Smooth muscle cell (in vitro differentiated cells): ENCODE results near the gene CELA1. TPM values are rescaled to one million over a fixed set of nuclear protein-coding genes. Genes with fewer than 3 reads are reported as not detected.

Experiments
- DNase-seq: peaks from one replicate; lab custom pipeline; 2025; ENCODE audit not compliant: unreplicated experiment; lab: John Stamatoyannopoulos, UW
- H2AFZ ChIP-seq: fragments of 200-600 bp; sonication (generic); 2 replicates; pipeline ENCODE4 v1.6.0; 2016; ENCODE audit warnings: antibody characterized with exemption, low read depth, mild to moderate bottlenecking
- H3F3A ChIP-seq: fragments of 200-600 bp; sonication (generic); 2 replicates; pipeline ENCODE4 v1.6.0; 2017; ENCODE audit warnings: antibody characterized with exemption, low read depth
- H3K27ac ChIP-seq: fragments of 200-600 bp; sonication (generic); 2 replicates; pipeline ENCODE4 v1.5.1; 2016; ENCODE audit warnings: low read depth, mild to moderate bottlenecking
- H3K27me3 ChIP-seq: fragments of 200-600 bp; sonication (generic); 2 replicates; pipeline ENCODE4 v1.6.1; 2016; ENCODE audit warnings: low read depth, mild to moderate bottlenecking
- H3K36me3 ChIP-seq: fragments of 200-600 bp; sonication (generic); 2 replicates; pipeline ENCODE4 v1.5.1; 2016; ENCODE audit warnings: low read depth
- H3K4me1 ChIP-seq: fragments of 200-600 bp; sonication (generic); 2 replicates; pipeline ENCODE4 v1.5.1; 2016; ENCODE audit warnings: low read depth
- H3K4me2 ChIP-seq: fragments of 200-600 bp; sonication (generic); 2 replicates; pipeline ENCODE4 v1.6.0; 2016; ENCODE audit warnings: mild to moderate bottlenecking
- H3K4me3 ChIP-seq: fragments of 200-600 bp; sonication (generic); 2 replicates; pipeline ENCODE4 v1.5.1; 2016; ENCODE audit warnings: mild to moderate bottlenecking
- H3K79me2 ChIP-seq: fragments of 200-600 bp; sonication (generic); 2 replicates; pipeline ENCODE4 v1.6.0; 2016; ENCODE audit warnings: low read depth, mild to moderate bottlenecking
- H3K9ac ChIP-seq: fragments of 200-600 bp; sonication (generic); 2 replicates; pipeline ENCODE4 v1.6.0; 2016; ENCODE audit warnings: low read depth
- H3K9me3 ChIP-seq: fragments of 200-600 bp; sonication (generic); replicated peaks from 2 replicates; pipeline ENCODE4 v1.5.1; 2016; ENCODE audit warnings: low read depth
- H4K20me1 ChIP-seq: fragments of 200-600 bp; sonication (generic); 2 replicates; pipeline ENCODE4 v1.6.0; 2016; ENCODE audit warnings: low read depth
- CTCF ChIP-seq: fragments of 200-600 bp; sonication (generic); IDR thresholded peaks from 2 replicates; pipeline ENCODE4 v1.5.1; 2017; ENCODE audit warnings: borderline replicate concordance, mild to moderate bottlenecking, antibody characterized with exemption; ENCODE audit not compliant: insufficient read depth, poor library complexity, severe bottlenecking
- WGBS: methylation state at CpG from one replicate; pipeline ENCODE4 v1.1.7; 2016; ENCODE audit warnings: low lambda C conversion rate; 5-methylcytosine and 5-hydroxymethylcytosine counted together
- polyA plus RNA-seq: library from polyadenylated mRNA; unstranded; fragments of >200 nt; fragmentation: Nextera tagmentation; extraction: Ambion mirVana; gene quantifications from 2 replicates; pipeline ENCODE4 v1.2.1, GENCODE V29; 2016
- total RNA-seq: library from RNA; depleted of rRNA; stranded (reverse); fragments of >200 nt; gene quantifications from 2 replicates; pipeline ENCODE4 v1.2.3, GENCODE V29; 2014

The CELA1 gene
- total and polyA plus RNA-seq, 2 experiments from 2014 or later = not detected

DNA sequence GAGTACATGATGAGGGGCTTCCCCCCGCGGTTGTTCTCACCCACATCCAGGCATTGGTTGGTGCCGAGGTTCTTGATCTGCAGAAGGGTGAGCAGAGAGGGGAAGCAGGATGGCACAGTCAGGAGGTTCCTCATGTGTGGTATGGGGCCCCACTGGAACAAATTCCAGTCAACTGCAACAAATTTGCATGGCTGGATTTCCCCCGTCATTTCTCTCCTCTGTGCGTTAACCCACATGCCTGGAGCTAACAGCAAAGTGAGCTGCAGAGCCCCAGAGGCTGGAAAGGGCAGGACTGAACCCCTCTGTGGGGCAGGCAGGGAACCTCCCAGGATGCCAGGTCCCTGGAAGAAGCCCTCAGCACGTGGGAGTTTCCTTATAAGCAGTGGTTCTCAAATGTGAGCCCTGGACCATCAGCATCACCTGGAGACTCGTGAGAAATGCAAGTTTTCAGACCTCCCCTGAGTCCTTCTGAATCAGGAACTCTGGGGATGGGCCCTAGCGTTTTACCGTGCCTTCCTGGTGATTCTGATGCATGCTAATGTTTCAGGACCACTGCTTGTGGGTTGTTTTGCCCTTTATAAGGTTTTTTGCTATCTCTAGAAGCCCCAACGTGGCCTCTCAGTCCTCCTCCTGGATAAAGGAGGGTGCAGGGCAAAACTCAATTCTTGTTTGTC lies 11.0 kb upstream of the CELA1 start:
- no peaks in the 10 kb centered on the region for H3K79me2 ChIP-seq
- H3K4me2 ChIP-seq = no peak overlapping the region
- no peak overlapping the region for H3K27ac ChIP-seq
- H3K9me3 ChIP-seq = no peaks in the 10 kb centered on the region
- no peaks in the 10 kb centered on the region for H3K27me3 ChIP-seq
- no peak for TF ChIP-seq CTCF
- no peak overlapping the region for H2AFZ ChIP-seq
- no peaks in the 10 kb centered on the region for H3K36me3 ChIP-seq
- no peak for DNase-seq
- H3K9ac ChIP-seq = no peak overlapping the region
- WGBS = 95% methylated on average over 10 of the region's 10 CpGs
- no peaks in the 10 kb centered on the region for H4K20me1 ChIP-seq
- H3F3A ChIP-seq = no peaks in the 10 kb centered on the region
- H3K4me1 ChIP-seq = no peaks in the 10 kb centered on the region
- H3K4me3 ChIP-seq = no peak overlapping the region

- 33% methylated on average over 11 of the region's 11 CpGs for WGBS
- H3K27ac ChIP-seq = no peak overlapping the region
- peak; percentile 2 for DNase-seq
- H3K27me3 ChIP-seq = no peaks in the 10 kb centered on the region
- H2AFZ ChIP-seq = no peak overlapping the region
- H3K79me2 ChIP-seq = no peaks in the 10 kb centered on the region
- H3K4me1 ChIP-seq = no peaks in the 10 kb centered on the region
- H3F3A ChIP-seq = no peaks in the 10 kb centered on the region
- H3K4me2 ChIP-seq = no peak overlapping the region
- H3K4me3 ChIP-seq = no peak overlapping the region
- no peak overlapping the region for H3K9ac ChIP-seq
- no peaks in the 10 kb centered on the region for H4K20me1 ChIP-seq
- H3K9me3 ChIP-seq = no peaks in the 10 kb centered on the region
- H3K36me3 ChIP-seq = no peaks in the 10 kb centered on the region
- peak; percentile 64 for TF ChIP-seq CTCF
Observed at GRCh38 chr12:51351913-51352532, 5.5 kb upstream of the CELA1 start.

- no peaks in the 10 kb centered on the region for H3K27me3 ChIP-seq
- WGBS = 45% methylated on average over 5 of the region's 5 CpGs
- no peak overlapping the region for H2AFZ ChIP-seq
- no peak overlapping the region for H3K9ac ChIP-seq
- TF ChIP-seq CTCF = no peak
- H3K79me2 ChIP-seq = no peaks in the 10 kb centered on the region
- no peaks in the 10 kb centered on the region for H3K36me3 ChIP-seq
- no peak for DNase-seq
- no peaks in the 10 kb centered on the region for H3K9me3 ChIP-seq
- H3F3A ChIP-seq = no peaks in the 10 kb centered on the region
- H3K4me2 ChIP-seq = no peak overlapping the region
- no peaks in the 10 kb centered on the region for H4K20me1 ChIP-seq
- H3K4me3 ChIP-seq = no peak overlapping the region
- H3K4me1 ChIP-seq = no peaks in the 10 kb centered on the region
- H3K27ac ChIP-seq = no peak overlapping the region
Observed at GRCh38 chr12:51349026-51349425, 2.5 kb upstream of the CELA1 start.

GRCh38 chr12:51348116-51348515 lies 1.6 kb upstream of the CELA1 start:
- no peak for TF ChIP-seq CTCF
- DNase-seq = no peak
- Histone ChIP-seq H3K79me2 (no peaks in the 10 kb centered on the region), H3K4me2 (no peak overlapping the region), H3K9me3 (no peaks in the 10 kb centered on the region), H3K36me3 (no peaks in the 10 kb centered on the region), H3K4me3 (no peak overlapping the region), H3K27me3 (no peaks in the 10 kb centered on the region), H3F3A (no peaks in the 10 kb centered on the region), H3K4me1 (no peaks in the 10 kb centered on the region), H3K27ac (no peak overlapping the region), H3K9ac (no peak overlapping the region), H4K20me1 (no peaks in the 10 kb centered on the region), H2AFZ (no peak overlapping the region)
- 81% methylated on average over 4 of the region's 4 CpGs for WGBS
